Measurements from ENCODE around the gene ARAF. TPM values are rescaled to one million over a fixed set of nuclear protein-coding genes. Genes with fewer than 3 reads are reported as not detected.

Gene ARAF
- polyA plus RNA-seq, 3 donors = 49.7 to 105 (median 68.6) TPM

GRCh38 chrX:47614618-47615017 is 53.6 kb downstream of the ARAF start:
- H3K27ac ChIP-seq (ENCODE audit: low read depth in 1 of 2, low read length in 2 of 2) = no peak overlapping the region
- no peak overlapping the region for H3K4me3 Mint-ChIP-seq
- H3K27me3 Mint-ChIP-seq (ENCODE audit: low read depth in 3 of 3) = peaks cover 8 to 18% (median 10%) of the 10 kb centered on the region in 3 donors
- H3K4me2 ChIP-seq (replicated peaks; ENCODE audit: extremely low read depth, low read length, poor library complexity, severe bottlenecking) = no peak overlapping the region
- WGBS (ENCODE audit: insufficient coverage) = 94% methylated on average over 3 of the region's 5 CpGs
- H3K4me1 ChIP-seq (ENCODE audit: control insufficient read depth in 1 of 2, insufficient read depth in 2 of 2, low read length in 2 of 2) = peaks cover 11 to 16% of the 10 kb centered on the region in 2 donors
- peaks cover 17% of the 10 kb centered on the region for H3K4me1 Mint-ChIP-seq
- no peak overlapping the region for H2AFZ ChIP-seq (ENCODE audit: insufficient read depth, low read depth, low read length, poor library complexity, severe bottlenecking)
- no peaks in the 10 kb centered on the region for H3K36me3 Mint-ChIP-seq
- no peak for DNase-seq
- H3K27ac Mint-ChIP-seq = no peak overlapping the region
- no peak overlapping the region for H3K4me3 ChIP-seq (replicated peaks in 1 of 3; ENCODE audit: low read depth in 2 of 3, low read length in 3 of 3)
- intact Hi-C loops (cut with micrococcal nuclease) = loop anchor here in 1 of 2 donors (5.0 kb wide), 1 partner anchor 37 kb away; no protein-coding TSS in a partner anchor
- H3K9me3 Mint-ChIP-seq = peaks cover 0 to 11% (median 2%) of the 10 kb centered on the region in 7 donors
- no peaks in the 10 kb centered on the region for H4K20me1 ChIP-seq (ENCODE audit: insufficient read depth, low read length)
- no peak for TF ChIP-seq CTCF (IDR thresholded peaks at IDR 0.05)
- no peak overlapping the region for H3K9ac ChIP-seq (ENCODE audit: insufficient read depth, low read length, poor library complexity, severe bottlenecking)
- H3K79me2 ChIP-seq (ENCODE audit: insufficient read depth, low read length) = no peaks in the 10 kb centered on the region
- no peaks in the 10 kb centered on the region for H3K9me3 ChIP-seq (replicated peaks in 1 of 2; ENCODE audit: control insufficient read depth in 1 of 2, insufficient read depth in 1 of 2, low read length in 2 of 2)
- H3K36me3 ChIP-seq (replicated peaks in 1 of 2; ENCODE audit: control insufficient read depth in 1 of 2, insufficient read depth in 2 of 2, low read length in 2 of 2) = no peaks in the 10 kb centered on the region
- H3K27me3 ChIP-seq (ENCODE audit: control insufficient read depth in 2 of 2, insufficient read depth in 2 of 2, low read length in 2 of 2) = peaks cover 0 to 6% of the 10 kb centered on the region in 2 donors

GRCh38 chrX:47618923-47619485 is 58.0 kb downstream of the ARAF start:
- intact Hi-C loops (cut with micrococcal nuclease) = loop anchor here in 1 of 2 donors (5.0 kb wide), 1 partner anchor 42 kb away; no protein-coding TSS in a partner anchor
- peaks cover 11 to 24% (median 12%) of the 10 kb centered on the region in 3 donors for H3K27me3 Mint-ChIP-seq (ENCODE audit: low read depth in 3 of 3)
- H3K36me3 Mint-ChIP-seq = peaks cover under 1 to 1% of the 10 kb centered on the region in 2 donors
- Histone ChIP-seq H3K9ac (ENCODE audit: insufficient read depth, low read length, poor library complexity, severe bottlenecking) (no peak overlapping the region), H3K4me2 (replicated peaks; ENCODE audit: extremely low read depth, low read length, poor library complexity, severe bottlenecking) (peak overlapping the region; percentile 57), H3K36me3 (replicated peaks in 1 of 2; ENCODE audit: control insufficient read depth in 1 of 2, insufficient read depth in 2 of 2, low read length in 2 of 2) (no peaks in the 10 kb centered on the region), H3K4me3 (replicated peaks in 1 of 3; ENCODE audit: low read depth in 2 of 3, low read length in 3 of 3) (peak overlapping the region in 1 of 3 experiments; percentile 51), H3K27me3 (ENCODE audit: control insufficient read depth in 2 of 2, insufficient read depth in 2 of 2, low read length in 2 of 2) (peaks cover 0 to 4% of the 10 kb centered on the region in 2 donors), H3K79me2 (ENCODE audit: insufficient read depth, low read length) (no peaks in the 10 kb centered on the region), H3K4me1 (ENCODE audit: control insufficient read depth in 1 of 2, insufficient read depth in 2 of 2, low read length in 2 of 2) (peaks cover 9 to 14% of the 10 kb centered on the region in 2 donors), H3K27ac (ENCODE audit: low read depth in 1 of 2, low read length in 2 of 2) (no peak overlapping the region), H4K20me1 (ENCODE audit: insufficient read depth, low read length) (peaks cover 18% of the 10 kb centered on the region), H2AFZ (ENCODE audit: insufficient read depth, low read depth, low read length, poor library complexity, severe bottlenecking) (no peak overlapping the region), H3K9me3 (replicated peaks in 1 of 2; ENCODE audit: control insufficient read depth in 1 of 2, insufficient read depth in 1 of 2, low read length in 2 of 2) (no peaks in the 10 kb centered on the region)
- DNase-seq = no peak
- peak overlapping the region in 1 of 2 donors; percentile 71 for H3K4me3 Mint-ChIP-seq
- WGBS (ENCODE audit: insufficient coverage) = 23% methylated on average over 22 of the region's 32 CpGs
- H3K27ac Mint-ChIP-seq = no peak overlapping the region
- no peak for TF ChIP-seq CTCF (IDR thresholded peaks at IDR 0.05)
- H3K9me3 Mint-ChIP-seq = peaks cover 0 to 10% (median 2%) of the 10 kb centered on the region in 7 donors
- peaks cover 13% of the 10 kb centered on the region for H3K4me1 Mint-ChIP-seq

All from CD14-positive monocyte (primary cell).